ENCODE data around the gene IL1RL2.

IL1RL2 gene

GRCh38 chr2:102191501-102191900, 4.7 kb downstream of the IL1RL2 start:
- Histone ChIP-seq H3K9ac (ENCODE audit: low read depth in 1 of 2, low read length in 2 of 2) (no peak overlapping the region), H3K4me1 (ENCODE audit: control insufficient read depth in 1 of 2, insufficient read depth in 2 of 2, low read length in 2 of 2) (peaks cover 0 to 5% of the 10 kb centered on the region in 2 donors), H3K27me3 (ENCODE audit: control insufficient read depth in 1 of 2, insufficient read depth in 2 of 2, low read length in 2 of 2) (peaks cover 4 to 9% of the 10 kb centered on the region in 2 donors), H3K36me3 (ENCODE audit: control insufficient read depth in 1 of 2, insufficient read depth in 2 of 2, low read length in 2 of 2) (no peaks in the 10 kb centered on the region), H3K4me3 (ENCODE audit: low read depth in 1 of 2, low read length in 2 of 2) (no peak overlapping the region), H3K27ac (ENCODE audit: low read depth, low read length) (no peak overlapping the region), H3K9me3 (ENCODE audit: control insufficient read depth in 1 of 2, low read length in 2 of 2) (no peaks in the 10 kb centered on the region)

- Histone ChIP-seq H3K27me3 (ENCODE audit: control insufficient read depth in 1 of 2, insufficient read depth in 2 of 2, low read length in 2 of 2) (peaks cover 0 to 4% of the 10 kb centered on the region in 2 donors), H3K4me1 (ENCODE audit: control insufficient read depth in 1 of 2, insufficient read depth in 2 of 2, low read length in 2 of 2) (peaks cover 0 to under 1% of the 10 kb centered on the region in 2 donors), H3K4me3 (ENCODE audit: low read depth in 1 of 2, low read length in 2 of 2) (no peak overlapping the region), H3K36me3 (ENCODE audit: control insufficient read depth in 1 of 2, insufficient read depth in 2 of 2, low read length in 2 of 2) (no peaks in the 10 kb centered on the region), H3K9ac (ENCODE audit: low read depth in 1 of 2, low read length in 2 of 2) (no peak overlapping the region), H3K9me3 (ENCODE audit: control insufficient read depth in 1 of 2, low read length in 2 of 2) (no peaks in the 10 kb centered on the region), H3K27ac (ENCODE audit: low read depth, low read length) (no peak overlapping the region)
Measured at GRCh38 chr2:102193074-102193473, 6.3 kb downstream of the IL1RL2 start.

GRCh38 chr2:102194609-102195268, 7.9 kb downstream of the IL1RL2 start:
- Histone ChIP-seq H3K27ac (ENCODE audit: low read depth, low read length) (no peak overlapping the region), H3K27me3 (ENCODE audit: control insufficient read depth in 1 of 2, insufficient read depth in 2 of 2, low read length in 2 of 2) (no peaks in the 10 kb centered on the region), H3K4me3 (ENCODE audit: low read depth in 1 of 2, low read length in 2 of 2) (no peak overlapping the region), H3K36me3 (ENCODE audit: control insufficient read depth in 1 of 2, insufficient read depth in 2 of 2, low read length in 2 of 2) (no peaks in the 10 kb centered on the region), H3K9ac (ENCODE audit: low read depth in 1 of 2, low read length in 2 of 2) (no peak overlapping the region), H3K4me1 (ENCODE audit: control insufficient read depth in 1 of 2, insufficient read depth in 2 of 2, low read length in 2 of 2) (no peaks in the 10 kb centered on the region), H3K9me3 (ENCODE audit: control insufficient read depth in 1 of 2, low read length in 2 of 2) (no peaks in the 10 kb centered on the region)

- Histone ChIP-seq H3K9ac (ENCODE audit: low read depth in 1 of 2, low read length in 2 of 2) (no peak overlapping the region), H3K4me1 (ENCODE audit: control insufficient read depth in 1 of 2, insufficient read depth in 2 of 2, low read length in 2 of 2) (no peaks in the 10 kb centered on the region), H3K4me3 (ENCODE audit: low read depth in 1 of 2, low read length in 2 of 2) (no peak overlapping the region), H3K36me3 (ENCODE audit: control insufficient read depth in 1 of 2, insufficient read depth in 2 of 2, low read length in 2 of 2) (no peaks in the 10 kb centered on the region), H3K27ac (ENCODE audit: low read depth, low read length) (no peak overlapping the region), H3K27me3 (ENCODE audit: control insufficient read depth in 1 of 2, insufficient read depth in 2 of 2, low read length in 2 of 2) (no peaks in the 10 kb centered on the region), H3K9me3 (ENCODE audit: control insufficient read depth in 1 of 2, low read length in 2 of 2) (no peaks in the 10 kb centered on the region)
Measured at GRCh38 chr2:102197389-102198137, 10.7 kb downstream of the IL1RL2 start.

- Histone ChIP-seq H3K9me3 (ENCODE audit: control insufficient read depth in 1 of 2, low read length in 2 of 2) (no peaks in the 10 kb centered on the region), H3K4me1 (ENCODE audit: control insufficient read depth in 1 of 2, insufficient read depth in 2 of 2, low read length in 2 of 2) (no peaks in the 10 kb centered on the region), H3K27me3 (ENCODE audit: control insufficient read depth in 1 of 2, insufficient read depth in 2 of 2, low read length in 2 of 2) (no peaks in the 10 kb centered on the region), H3K36me3 (ENCODE audit: control insufficient read depth in 1 of 2, insufficient read depth in 2 of 2, low read length in 2 of 2) (no peaks in the 10 kb centered on the region), H3K4me3 (ENCODE audit: low read depth in 1 of 2, low read length in 2 of 2) (no peak overlapping the region), H3K9ac (ENCODE audit: low read depth in 1 of 2, low read length in 2 of 2) (no peak overlapping the region), H3K27ac (ENCODE audit: low read depth, low read length) (no peak overlapping the region)
Measured at GRCh38 chr2:102200539-102200938, 13.7 kb downstream of the IL1RL2 start.

- Histone ChIP-seq H3K27me3 (ENCODE audit: control insufficient read depth in 1 of 2, insufficient read depth in 2 of 2, low read length in 2 of 2) (no peaks in the 10 kb centered on the region), H3K4me3 (ENCODE audit: low read depth in 1 of 2, low read length in 2 of 2) (no peak overlapping the region), H3K4me1 (ENCODE audit: control insufficient read depth in 1 of 2, insufficient read depth in 2 of 2, low read length in 2 of 2) (no peaks in the 10 kb centered on the region), H3K27ac (ENCODE audit: low read depth, low read length) (no peak overlapping the region), H3K9ac (ENCODE audit: low read depth in 1 of 2, low read length in 2 of 2) (no peak overlapping the region), H3K9me3 (ENCODE audit: control insufficient read depth in 1 of 2, low read length in 2 of 2) (no peaks in the 10 kb centered on the region), H3K36me3 (ENCODE audit: control insufficient read depth in 1 of 2, insufficient read depth in 2 of 2, low read length in 2 of 2) (no peaks in the 10 kb centered on the region)
Measured at GRCh38 chr2:102204638-102205037, 17.8 kb downstream of the IL1RL2 start.

- no peaks in the 10 kb centered on the region for H3K9me3 ChIP-seq (ENCODE audit: control insufficient read depth in 1 of 2, low read length in 2 of 2)
- no peaks in the 10 kb centered on the region for H3K4me1 ChIP-seq (ENCODE audit: control insufficient read depth in 1 of 2, insufficient read depth in 2 of 2, low read length in 2 of 2)
- no peak overlapping the region for H3K9ac ChIP-seq (ENCODE audit: low read depth in 1 of 2, low read length in 2 of 2)
- H3K27ac ChIP-seq (ENCODE audit: low read depth, low read length) = no peak overlapping the region
- H3K4me3 ChIP-seq (ENCODE audit: low read depth in 1 of 2, low read length in 2 of 2) = no peak overlapping the region
- no peaks in the 10 kb centered on the region for H3K36me3 ChIP-seq (ENCODE audit: control insufficient read depth in 1 of 2, insufficient read depth in 2 of 2, low read length in 2 of 2)
- no peaks in the 10 kb centered on the region for H3K27me3 ChIP-seq (ENCODE audit: control insufficient read depth in 1 of 2, insufficient read depth in 2 of 2, low read length in 2 of 2)
Measured at GRCh38 chr2:102206666-102207341, 20.0 kb downstream of the IL1RL2 start.

- H3K27me3 ChIP-seq (ENCODE audit: control insufficient read depth in 1 of 2, insufficient read depth in 2 of 2, low read length in 2 of 2) = no peaks in the 10 kb centered on the region
- H3K27ac ChIP-seq (ENCODE audit: low read depth, low read length) = no peak overlapping the region
- H3K4me3 ChIP-seq (ENCODE audit: low read depth in 1 of 2, low read length in 2 of 2) = no peak overlapping the region
- H3K9ac ChIP-seq (ENCODE audit: low read depth in 1 of 2, low read length in 2 of 2) = no peak overlapping the region
- no peaks in the 10 kb centered on the region for H3K9me3 ChIP-seq (ENCODE audit: control insufficient read depth in 1 of 2, low read length in 2 of 2)
- H3K36me3 ChIP-seq (ENCODE audit: control insufficient read depth in 1 of 2, insufficient read depth in 2 of 2, low read length in 2 of 2) = no peaks in the 10 kb centered on the region
- H3K4me1 ChIP-seq (ENCODE audit: control insufficient read depth in 1 of 2, insufficient read depth in 2 of 2, low read length in 2 of 2) = no peaks in the 10 kb centered on the region
Measured at GRCh38 chr2:102208774-102209173, 22.0 kb downstream of the IL1RL2 start.

GRCh38 chr2:102209474-102209873, 22.7 kb downstream of the IL1RL2 start:
- Histone ChIP-seq H3K27ac (ENCODE audit: low read depth, low read length) (no peak overlapping the region), H3K4me1 (ENCODE audit: control insufficient read depth in 1 of 2, insufficient read depth in 2 of 2, low read length in 2 of 2) (no peaks in the 10 kb centered on the region), H3K4me3 (ENCODE audit: low read depth in 1 of 2, low read length in 2 of 2) (no peak overlapping the region), H3K9ac (ENCODE audit: low read depth in 1 of 2, low read length in 2 of 2) (no peak overlapping the region), H3K27me3 (ENCODE audit: control insufficient read depth in 1 of 2, insufficient read depth in 2 of 2, low read length in 2 of 2) (no peaks in the 10 kb centered on the region), H3K9me3 (ENCODE audit: control insufficient read depth in 1 of 2, low read length in 2 of 2) (no peaks in the 10 kb centered on the region), H3K36me3 (ENCODE audit: control insufficient read depth in 1 of 2, insufficient read depth in 2 of 2, low read length in 2 of 2) (no peaks in the 10 kb centered on the region)

GRCh38 chr2:102217032-102217431, 30.2 kb downstream of the IL1RL2 start:
- H3K4me3 ChIP-seq (ENCODE audit: low read depth in 1 of 2, low read length in 2 of 2) = no peak overlapping the region
- peaks cover 11 to 26% of the 10 kb centered on the region in 2 donors for H3K9me3 ChIP-seq (ENCODE audit: control insufficient read depth in 1 of 2, low read length in 2 of 2)
- H3K9ac ChIP-seq (ENCODE audit: low read depth in 1 of 2, low read length in 2 of 2) = no peak overlapping the region
- H3K27ac ChIP-seq (ENCODE audit: low read depth, low read length) = no peak overlapping the region
- H3K4me1 ChIP-seq (ENCODE audit: control insufficient read depth in 1 of 2, insufficient read depth in 2 of 2, low read length in 2 of 2) = no peaks in the 10 kb centered on the region
- H3K36me3 ChIP-seq (ENCODE audit: control insufficient read depth in 1 of 2, insufficient read depth in 2 of 2, low read length in 2 of 2) = no peaks in the 10 kb centered on the region
- no peaks in the 10 kb centered on the region for H3K27me3 ChIP-seq (ENCODE audit: control insufficient read depth in 1 of 2, insufficient read depth in 2 of 2, low read length in 2 of 2)
